Testis (tissue), 3 donors: ENCODE data around the gene PTPRN2. TPM values are rescaled to one million over a fixed set of nuclear protein-coding genes. Genes with fewer than 3 reads are reported as not detected.

Experiments
- DNase-seq: peaks from one replicate; pipeline ENCODE4 v3.0.0-alpha.2; 2019
- H3K27ac ChIP-seq, 2 donors: fragments of 200-600 bp; sonication (generic); one replicate each; pipeline ENCODE4 v1.5.1; 2019
- H3K27me3 ChIP-seq: fragments of 200-600 bp; sonication (generic); one replicate; pipeline ENCODE4 v1.5.1; 2019
- H3K36me3 ChIP-seq: fragments of 200-600 bp; sonication (generic); one replicate; pipeline ENCODE4 v1.5.1; 2017; ENCODE audit warnings: low read depth; ENCODE audit errors: missing control alignments
- H3K4me1 ChIP-seq: fragments of 200-600 bp; sonication (generic); one replicate; pipeline ENCODE4 v1.5.1; 2019
- H3K4me3 ChIP-seq, 2 donors: fragments of 200-600 bp; sonication (generic); one replicate each; pipeline ENCODE4 v1.5.1; 2017 to 2019
- H3K9me3 ChIP-seq: fragments of 200-600 bp; sonication (generic); one replicate; pipeline ENCODE4 v1.5.1; 2017
- POLR2A ChIP-seq: fragments of 450-650 bp; IDR thresholded peaks from one replicate; pipeline ENCODE4 v1.6.1; 2017; ENCODE audit warnings: antibody characterized with exemption, mild to moderate bottlenecking, moderate library complexity
- WGBS, 2 donors: methylation state at CpG; one replicate each; pipeline ENCODE4 v1.1.5; 2018; 5-methylcytosine and 5-hydroxymethylcytosine counted together
- intact Hi-C: fragments of 100-400 bp; cut with DNase I; formaldehyde crosslinking; loops from one replicate; pipeline ENCODE4 v1.15.1; 2023; ENCODE audit warnings: low total_unique reads
- polyA plus RNA-seq: library from polyadenylated mRNA; stranded (reverse); fragments of 350-450 nt; fragmentation: Illumina TruSeq; extraction: RNeasy Lipid Tissue Mini Kit (QIAGEN cat#74804); gene quantifications from one replicate; pipeline ENCODE4 v1.2.3, GENCODE V29; 2014; ENCODE audit warnings: low read depth, low replicate concordance; ENCODE audit not compliant: insufficient read depth
- total RNA-seq, 2 donors: library from RNA; depleted of rRNA; stranded (reverse); fragments of >200 nt; gene quantifications; one replicate each; pipeline ENCODE4 v1.2.3, GENCODE V29; 2016
- TF ChIP-seq, protein P1 (sequence below), 3 experiments: fragments of 450-650 bp in 2 of 3; fragments of 200-600 bp in 1 of 3; sonication (generic) in 1 of 3; IDR thresholded peaks; one replicate each; pipeline ENCODE4 v1.5.1; 2016 to 2019; ENCODE audit warnings: antibody characterized with exemption in 3 of 3, mild to moderate bottlenecking in 2 of 3, moderate library complexity in 1 of 3

The PTPRN2 gene
- total and polyA plus RNA-seq, 3 donors from 2014 or later = 9.3 to 10.8 (median 9.8) TPM

DNA sequence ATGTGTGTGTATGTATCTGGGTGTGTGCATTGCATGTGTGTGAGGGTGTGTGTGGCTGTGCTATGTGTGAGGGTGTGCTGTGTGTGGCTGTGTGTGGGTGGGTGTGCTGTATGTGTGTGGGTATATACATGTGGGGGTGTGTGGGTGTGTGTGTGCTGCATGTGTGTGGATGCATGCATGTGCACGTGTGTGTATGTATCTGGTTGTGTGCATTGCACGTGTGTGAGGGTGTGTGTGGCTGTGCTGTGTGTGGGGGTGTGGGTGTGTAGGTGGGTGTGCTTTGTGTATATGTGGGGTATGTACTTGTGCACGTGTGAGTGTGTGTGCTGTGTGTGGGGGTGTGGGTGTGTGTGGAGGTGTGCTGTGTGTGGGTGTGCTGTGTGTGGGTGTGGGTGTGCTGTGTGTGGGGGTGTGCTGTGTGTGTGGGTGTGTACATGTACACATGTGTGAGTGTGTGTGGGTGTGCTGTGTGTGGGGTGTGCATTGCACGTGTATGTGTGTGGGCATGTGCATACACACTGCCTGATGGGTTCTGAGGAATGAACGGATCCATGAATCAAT is 579.8 kb downstream of the PTPRN2 start:
- TF ChIP-seq, protein P1, sequence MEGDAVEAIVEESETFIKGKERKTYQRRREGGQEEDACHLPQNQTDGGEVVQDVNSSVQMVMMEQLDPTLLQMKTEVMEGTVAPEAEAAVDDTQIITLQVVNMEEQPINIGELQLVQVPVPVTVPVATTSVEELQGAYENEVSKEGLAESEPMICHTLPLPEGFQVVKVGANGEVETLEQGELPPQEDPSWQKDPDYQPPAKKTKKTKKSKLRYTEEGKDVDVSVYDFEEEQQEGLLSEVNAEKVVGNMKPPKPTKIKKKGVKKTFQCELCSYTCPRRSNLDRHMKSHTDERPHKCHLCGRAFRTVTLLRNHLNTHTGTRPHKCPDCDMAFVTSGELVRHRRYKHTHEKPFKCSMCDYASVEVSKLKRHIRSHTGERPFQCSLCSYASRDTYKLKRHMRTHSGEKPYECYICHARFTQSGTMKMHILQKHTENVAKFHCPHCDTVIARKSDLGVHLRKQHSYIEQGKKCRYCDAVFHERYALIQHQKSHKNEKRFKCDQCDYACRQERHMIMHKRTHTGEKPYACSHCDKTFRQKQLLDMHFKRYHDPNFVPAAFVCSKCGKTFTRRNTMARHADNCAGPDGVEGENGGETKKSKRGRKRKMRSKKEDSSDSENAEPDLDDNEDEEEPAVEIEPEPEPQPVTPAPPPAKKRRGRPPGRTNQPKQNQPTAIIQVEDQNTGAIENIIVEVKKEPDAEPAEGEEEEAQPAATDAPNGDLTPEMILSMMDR (IDR thresholded peaks at IDR 0.05) = no peak
- no peak for TF ChIP-seq POLR2A
- H3K4me1 ChIP-seq = no peaks in the 10 kb centered on the region
- H3K27me3 ChIP-seq = no peaks in the 10 kb centered on the region
- H3K27ac ChIP-seq = no peak overlapping the region
- no peaks in the 10 kb centered on the region for H3K36me3 ChIP-seq
- DNase-seq = no peak
- H3K9me3 ChIP-seq = no peaks in the 10 kb centered on the region
- intact Hi-C loops = no loop called here
- 59 to 74% methylated on average over 5 of the region's 5 CpGs for WGBS, 2 donors
- no peak overlapping the region for H3K4me3 ChIP-seq

DNA sequence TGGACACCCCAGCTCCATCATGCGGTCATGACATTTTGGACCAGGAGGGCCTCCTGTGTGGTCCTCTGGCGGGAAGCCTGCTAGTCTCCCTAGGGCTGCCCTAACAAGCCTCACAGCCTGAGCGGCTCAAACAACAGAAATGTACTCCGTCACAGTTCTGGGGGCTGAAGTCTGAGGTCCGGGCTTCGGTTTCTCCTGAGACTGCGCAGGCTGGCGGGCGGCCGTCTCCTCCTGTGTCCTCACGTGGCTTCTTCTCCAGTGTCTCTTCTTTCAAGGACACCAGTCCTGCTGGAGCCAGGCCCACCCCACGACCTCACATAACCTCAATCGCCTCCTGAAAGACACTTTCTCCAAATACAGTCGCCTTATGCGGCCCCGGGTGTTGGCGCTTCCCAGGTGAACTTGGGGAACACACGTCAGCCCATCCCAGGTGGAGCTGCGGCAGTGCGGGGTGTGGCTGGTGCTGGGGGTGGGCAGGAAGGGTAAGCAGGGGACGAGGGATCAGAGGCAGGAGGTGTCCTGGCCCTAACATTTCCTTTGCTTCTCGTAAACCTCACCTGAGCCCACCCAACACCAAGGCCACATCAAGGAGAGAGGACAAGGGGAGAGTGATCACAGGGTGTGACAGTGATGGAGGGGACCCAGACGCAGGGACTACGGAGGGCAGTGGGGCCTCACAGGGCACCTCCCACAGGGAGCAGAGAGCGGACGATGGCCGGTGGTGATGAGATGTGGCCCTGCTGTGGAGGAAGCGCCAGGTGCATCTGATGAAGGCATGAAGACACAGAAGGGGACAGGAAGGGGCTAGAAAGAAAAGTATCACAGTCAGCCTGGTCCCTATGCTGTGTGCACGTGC is 580.6 kb downstream of the PTPRN2 start:
- intact Hi-C loops = no loop called here
- no peaks in the 10 kb centered on the region for H3K4me1 ChIP-seq
- 76 to 80% methylated on average over 26 to 29 of the region's 29 CpGs for WGBS, 2 donors
- no peaks in the 10 kb centered on the region for H3K27me3 ChIP-seq
- H3K4me3 ChIP-seq = no peak overlapping the region
- no peak overlapping the region for H3K27ac ChIP-seq
- no peaks in the 10 kb centered on the region for H3K36me3 ChIP-seq
- DNase-seq = peak; percentile 64
- TF ChIP-seq, protein P1 (IDR thresholded peaks at IDR 0.05) = no peak
- TF ChIP-seq POLR2A = no peak
- no peaks in the 10 kb centered on the region for H3K9me3 ChIP-seq

DNA sequence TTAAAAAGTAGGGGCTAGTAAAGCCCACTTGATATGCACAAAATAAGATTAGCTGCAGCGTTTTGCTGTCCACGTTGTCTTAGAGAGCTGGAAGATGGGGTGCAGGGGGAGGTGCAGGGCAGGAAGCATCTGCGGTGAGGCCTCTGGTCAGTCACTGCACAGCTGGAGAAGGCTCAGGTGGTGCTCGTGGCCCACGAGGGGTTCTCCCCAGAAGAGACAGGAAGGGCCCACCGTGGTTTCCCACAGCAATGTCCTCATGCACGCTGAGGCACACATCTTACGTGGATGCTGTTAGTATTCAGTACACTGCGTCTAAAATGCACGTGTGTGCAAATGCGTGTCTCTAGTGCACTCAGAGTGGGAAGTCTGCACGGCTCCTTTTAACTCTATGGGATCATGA is 582.1 kb downstream of the PTPRN2 start:
- no peak for TF ChIP-seq POLR2A
- TF ChIP-seq, protein P1 (IDR thresholded peaks at IDR 0.05) = no peak
- Histone ChIP-seq H3K27me3 (no peaks in the 10 kb centered on the region), H3K27ac (no peak overlapping the region), H3K36me3 (no peaks in the 10 kb centered on the region), H3K4me1 (no peaks in the 10 kb centered on the region), H3K9me3 (no peaks in the 10 kb centered on the region), H3K4me3 (no peak overlapping the region)
- WGBS, 2 donors = 68 to 75% methylated on average over 8 to 12 of the region's 12 CpGs
- DNase-seq = no peak
- intact Hi-C loops = no loop called here

DNA sequence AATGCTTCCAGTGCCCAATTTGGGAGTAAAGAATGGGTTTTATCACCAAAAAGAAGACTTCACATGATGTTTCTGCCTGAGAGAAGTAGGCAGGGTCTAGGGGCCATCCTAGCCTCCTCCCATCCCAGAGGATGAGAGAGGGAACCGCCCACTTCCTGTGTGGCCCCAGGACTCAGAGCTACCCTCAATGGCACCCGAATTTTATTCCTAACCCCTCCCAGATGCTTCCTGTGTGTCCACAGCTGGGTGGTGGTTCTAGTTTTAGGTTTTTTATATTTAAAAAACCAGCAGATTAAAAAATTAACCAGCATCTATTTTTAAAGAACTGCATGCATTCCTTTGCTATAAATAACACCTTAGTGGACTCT is 583.5 kb downstream of the PTPRN2 start:
- no peak overlapping the region for H3K4me3 ChIP-seq
- no peaks in the 10 kb centered on the region for H3K4me1 ChIP-seq
- intact Hi-C loops = no loop called here
- WGBS, 2 donors = 41 to 48% methylated on average over 2 of the region's 2 CpGs
- no peaks in the 10 kb centered on the region for H3K36me3 ChIP-seq
- H3K27me3 ChIP-seq = no peaks in the 10 kb centered on the region
- H3K9me3 ChIP-seq = no peaks in the 10 kb centered on the region
- H3K27ac ChIP-seq = peak overlapping the region; percentile 33 to 50
- TF ChIP-seq, protein P1 (IDR thresholded peaks at IDR 0.05) = no peak
- TF ChIP-seq POLR2A = no peak
- no peak for DNase-seq
